NB4 (cell line): ENCODE data around the gene ARID3C.

Source experiments
- MAX ChIP-seq: IDR thresholded peaks from 2 replicates; pipeline ENCODE4 v1.6.1; 2011; ENCODE audit warnings: low read depth, low read length
- MYC ChIP-seq: IDR thresholded peaks from 2 replicates; pipeline ENCODE4 v1.6.1; 2011; ENCODE audit warnings: low read depth, low read length
- POLR2A ChIP-seq: IDR thresholded peaks from 2 replicates; pipeline ENCODE4 v1.6.1; 2011; ENCODE audit warnings: mild to moderate bottlenecking; ENCODE audit not compliant: insufficient read length; ENCODE audit errors: extremely low read depth
- TF ChIP-seq, protein P1 (sequence below): IDR thresholded peaks from one replicate; pipeline ENCODE4 v1.5.1; 2012; ENCODE audit warnings: low read depth, low read length

DNA sequence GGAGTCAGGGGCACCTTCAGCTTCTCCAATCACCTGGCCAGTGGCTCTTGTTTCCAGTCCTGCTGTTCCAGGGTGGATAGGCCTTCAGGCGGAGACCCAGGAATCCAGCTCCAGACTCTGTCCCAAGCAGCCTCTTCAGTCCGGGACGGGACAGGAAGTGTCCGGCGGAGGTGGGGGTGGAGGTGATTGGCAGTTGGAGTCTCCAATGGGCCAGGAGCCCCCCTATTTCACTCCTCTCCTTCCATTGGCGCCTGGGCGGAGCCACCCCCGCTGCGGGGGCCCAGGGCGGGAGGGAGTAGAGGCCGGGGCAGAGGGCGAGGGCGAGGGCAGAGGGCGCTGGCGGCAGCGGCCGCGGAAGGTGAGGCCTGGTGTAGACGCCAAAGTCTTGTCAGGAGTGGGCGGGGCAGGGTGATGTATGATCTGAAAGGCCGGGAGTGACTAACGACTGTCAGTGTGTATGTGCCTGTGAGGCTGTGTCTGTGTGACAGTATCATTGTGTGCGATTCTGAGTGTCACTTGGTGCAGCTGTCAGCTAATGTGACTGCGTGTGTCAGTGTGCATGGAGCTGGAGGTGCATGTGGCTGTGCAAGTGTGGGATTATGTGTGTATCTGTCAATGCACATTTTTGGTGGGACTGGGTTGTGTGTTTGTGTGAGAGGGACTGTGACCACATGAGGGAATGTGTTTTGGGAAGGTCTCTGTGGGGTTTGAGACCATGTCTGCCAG is 23.2 kb upstream of the ARID3C start, which contains the start of gene IL11RA:
- no peak for TF ChIP-seq POLR2A
- TF ChIP-seq, protein P1, sequence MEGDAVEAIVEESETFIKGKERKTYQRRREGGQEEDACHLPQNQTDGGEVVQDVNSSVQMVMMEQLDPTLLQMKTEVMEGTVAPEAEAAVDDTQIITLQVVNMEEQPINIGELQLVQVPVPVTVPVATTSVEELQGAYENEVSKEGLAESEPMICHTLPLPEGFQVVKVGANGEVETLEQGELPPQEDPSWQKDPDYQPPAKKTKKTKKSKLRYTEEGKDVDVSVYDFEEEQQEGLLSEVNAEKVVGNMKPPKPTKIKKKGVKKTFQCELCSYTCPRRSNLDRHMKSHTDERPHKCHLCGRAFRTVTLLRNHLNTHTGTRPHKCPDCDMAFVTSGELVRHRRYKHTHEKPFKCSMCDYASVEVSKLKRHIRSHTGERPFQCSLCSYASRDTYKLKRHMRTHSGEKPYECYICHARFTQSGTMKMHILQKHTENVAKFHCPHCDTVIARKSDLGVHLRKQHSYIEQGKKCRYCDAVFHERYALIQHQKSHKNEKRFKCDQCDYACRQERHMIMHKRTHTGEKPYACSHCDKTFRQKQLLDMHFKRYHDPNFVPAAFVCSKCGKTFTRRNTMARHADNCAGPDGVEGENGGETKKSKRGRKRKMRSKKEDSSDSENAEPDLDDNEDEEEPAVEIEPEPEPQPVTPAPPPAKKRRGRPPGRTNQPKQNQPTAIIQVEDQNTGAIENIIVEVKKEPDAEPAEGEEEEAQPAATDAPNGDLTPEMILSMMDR: no peak
- TF ChIP-seq MYC: no peak
- TF ChIP-seq MAX: no peak
